Measurements from ENCODE around the gene TBC1D5.

DNA sequence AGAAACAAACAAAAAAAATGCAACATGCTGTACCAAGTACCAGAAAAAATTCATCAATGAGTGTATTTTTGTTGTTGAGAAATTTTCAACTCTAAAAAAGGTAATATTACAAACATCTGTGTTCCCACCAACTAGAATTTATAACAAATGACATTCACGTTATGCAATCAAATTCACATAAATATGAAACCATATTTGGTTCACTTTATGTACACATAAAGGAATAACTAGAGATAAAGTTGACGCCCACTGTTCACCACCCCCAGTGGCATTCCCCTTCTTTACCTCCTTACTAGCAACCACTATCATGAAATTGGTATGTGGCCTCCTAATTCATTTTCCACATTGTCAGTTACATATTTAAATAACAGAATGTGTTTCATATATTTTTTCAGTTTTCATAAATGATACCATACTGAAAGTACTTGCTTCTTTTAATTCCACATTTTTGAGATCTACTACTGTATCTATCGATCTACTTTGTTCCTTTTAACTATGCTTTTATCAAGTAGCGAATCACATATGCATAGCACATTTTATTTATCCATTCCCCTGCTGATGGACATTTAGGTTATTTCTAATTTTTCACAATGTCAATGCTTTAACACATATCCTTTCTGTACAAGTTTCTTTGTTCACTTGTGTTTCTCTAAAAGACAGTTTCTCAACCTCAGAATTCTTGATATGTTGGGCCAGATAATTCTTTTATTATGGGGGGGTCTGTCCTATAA is 34.5 kb downstream of the TBC1D5 start:
- TF ChIP-seq, protein P1, sequence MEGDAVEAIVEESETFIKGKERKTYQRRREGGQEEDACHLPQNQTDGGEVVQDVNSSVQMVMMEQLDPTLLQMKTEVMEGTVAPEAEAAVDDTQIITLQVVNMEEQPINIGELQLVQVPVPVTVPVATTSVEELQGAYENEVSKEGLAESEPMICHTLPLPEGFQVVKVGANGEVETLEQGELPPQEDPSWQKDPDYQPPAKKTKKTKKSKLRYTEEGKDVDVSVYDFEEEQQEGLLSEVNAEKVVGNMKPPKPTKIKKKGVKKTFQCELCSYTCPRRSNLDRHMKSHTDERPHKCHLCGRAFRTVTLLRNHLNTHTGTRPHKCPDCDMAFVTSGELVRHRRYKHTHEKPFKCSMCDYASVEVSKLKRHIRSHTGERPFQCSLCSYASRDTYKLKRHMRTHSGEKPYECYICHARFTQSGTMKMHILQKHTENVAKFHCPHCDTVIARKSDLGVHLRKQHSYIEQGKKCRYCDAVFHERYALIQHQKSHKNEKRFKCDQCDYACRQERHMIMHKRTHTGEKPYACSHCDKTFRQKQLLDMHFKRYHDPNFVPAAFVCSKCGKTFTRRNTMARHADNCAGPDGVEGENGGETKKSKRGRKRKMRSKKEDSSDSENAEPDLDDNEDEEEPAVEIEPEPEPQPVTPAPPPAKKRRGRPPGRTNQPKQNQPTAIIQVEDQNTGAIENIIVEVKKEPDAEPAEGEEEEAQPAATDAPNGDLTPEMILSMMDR (conservative IDR thresholded peaks at IDR 0.05; ENCODE audit: low read depth, low read length), result no peak
- TF ChIP-seq, protein P2, sequence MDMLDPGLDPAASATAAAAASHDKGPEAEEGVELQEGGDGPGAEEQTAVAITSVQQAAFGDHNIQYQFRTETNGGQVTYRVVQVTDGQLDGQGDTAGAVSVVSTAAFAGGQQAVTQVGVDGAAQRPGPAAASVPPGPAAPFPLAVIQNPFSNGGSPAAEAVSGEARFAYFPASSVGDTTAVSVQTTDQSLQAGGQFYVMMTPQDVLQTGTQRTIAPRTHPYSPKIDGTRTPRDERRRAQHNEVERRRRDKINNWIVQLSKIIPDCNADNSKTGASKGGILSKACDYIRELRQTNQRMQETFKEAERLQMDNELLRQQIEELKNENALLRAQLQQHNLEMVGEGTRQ (IDR thresholded peaks at IDR 0.05; ENCODE audit: low read depth, low read length), result no peak
- 0 out of 2 replicates have a peak, but pooled peaks have one; percentile 33 for TF ChIP-seq CEBPB (IDR thresholded peaks at IDR 0.05; ENCODE audit: low read depth, low read length)
- no peak for TF ChIP-seq FOS (IDR thresholded peaks at IDR 0.05; ENCODE audit: low read depth, low read length)
- TF ChIP-seq POLR2A (IDR thresholded peaks at IDR 0.05; ENCODE audit: low read depth, low read length), result no peak
- TF ChIP-seq RCOR1 (IDR thresholded peaks at IDR 0.05; ENCODE audit: insufficient replicate concordance, low read length), result no peak
- no peak for TF ChIP-seq BHLHE40 (IDR thresholded peaks at IDR 0.05; ENCODE audit: low read depth, low read length)
- no peak for TF ChIP-seq MAZ (IDR thresholded peaks at IDR 0.05; ENCODE audit: borderline replicate concordance, low read depth, low read length)
- no peak for TF ChIP-seq RAD21 (IDR thresholded peaks at IDR 0.05; ENCODE audit: low read length)
- TF ChIP-seq SMC3 (IDR thresholded peaks at IDR 0.05; ENCODE audit: low read depth, low read length), result no peak
- no peak for TF ChIP-seq MXI1 (IDR thresholded peaks at IDR 0.05; ENCODE audit: borderline replicate concordance, low read depth, low read length)
- no peak for TF ChIP-seq NFE2L2 (IDR thresholded peaks at IDR 0.05; ENCODE audit: low read depth, low read length)

All from IMR-90 (cell line).